ENCODE measurements around the gene ACSF2. TPM values are rescaled to one million over a fixed set of nuclear protein-coding genes. Genes with fewer than 3 reads are reported as not detected.

Gene ACSF2
- total RNA-seq, 1 experiment from 2014 or later: 12.2 TPM

DNA sequence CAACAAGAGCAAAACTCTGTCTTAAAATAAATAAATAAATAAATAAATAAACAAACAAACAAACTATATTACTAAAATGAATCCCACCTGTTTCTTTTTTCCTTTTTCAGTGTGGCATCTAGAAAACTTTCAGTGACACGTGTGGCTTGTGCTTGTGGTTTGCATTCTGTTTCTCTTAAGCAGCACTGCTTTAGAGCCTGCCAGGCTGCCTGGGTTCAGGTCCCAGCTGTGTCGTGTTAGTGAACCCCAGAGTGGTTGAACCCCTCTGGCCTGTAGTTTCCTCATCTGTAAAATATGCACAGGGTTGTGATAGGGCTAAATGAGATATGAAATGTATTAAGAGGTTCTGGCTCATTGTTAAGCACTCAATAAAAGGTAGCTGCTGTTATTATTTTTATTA is 94.5 kb downstream of the ACSF2 start:
- no peak overlapping the region for H3K4me2 ChIP-seq (ENCODE audit: insufficient read depth, insufficient read length, low read length)
- no peak for DNase-seq
- H2BK5ac ChIP-seq (ENCODE audit: insufficient read length, low read length): no peak overlapping the region
- H3K27ac ChIP-seq (ENCODE audit: insufficient read length, low read depth, low read length): no peak overlapping the region
- H3K14ac ChIP-seq (ENCODE audit: insufficient read depth, low read length): no peak overlapping the region
- H2AFZ ChIP-seq (ENCODE audit: low read length): no peak overlapping the region
- Mint-ChIP-seq H3K27me3 (ENCODE audit: low read depth) (peaks cover 6% of the 10 kb centered on the region; the same call in 1 of the 2 replicates), H3K4me1 (peaks cover 4 to 8% of the 10 kb centered on the region in 2 experiments; a peak in 2 of 4 replicates), H3K4me3 (no peak overlapping the region), H3K9me3 (no peaks in the 10 kb centered on the region), H3K27ac (no peak overlapping the region; a peak in 1 of 7 replicates), H3K36me3 (ENCODE audit: insufficient read depth in 1 of 3, low read depth in 3 of 3) (no peaks in the 10 kb centered on the region)
- H3K79me2 ChIP-seq (ENCODE audit: insufficient read depth, low read length): no peaks in the 10 kb centered on the region
- H4K5ac ChIP-seq (ENCODE audit: insufficient read length, low read depth, low read length): no peak overlapping the region
- H3K4me1 ChIP-seq (ENCODE audit: insufficient read depth, low read length): no peaks in the 10 kb centered on the region
- H3K4ac ChIP-seq (ENCODE audit: low read depth, low read length): no peak overlapping the region
- no CpG with 5 or more reads among the region's 2 CpGs for WGBS (ENCODE audit: extremely low coverage, insufficient read length, low lambda C conversion rate)
- H4K8ac ChIP-seq (replicated peaks; ENCODE audit: insufficient read length, low read depth, low read length): no peak overlapping the region
- H4K91ac ChIP-seq (ENCODE audit: insufficient read length, low read depth, low read length): no peak overlapping the region
- H3K9me3 ChIP-seq (ENCODE audit: control insufficient read depth, low read depth, low read length): no peaks in the 10 kb centered on the region
- H3K9ac ChIP-seq (ENCODE audit: extremely low read depth, insufficient read length, low read length): no peak overlapping the region
- H3T11ph ChIP-seq (ENCODE audit: low read length): no peak overlapping the region
- TF ChIP-seq, protein P1, sequence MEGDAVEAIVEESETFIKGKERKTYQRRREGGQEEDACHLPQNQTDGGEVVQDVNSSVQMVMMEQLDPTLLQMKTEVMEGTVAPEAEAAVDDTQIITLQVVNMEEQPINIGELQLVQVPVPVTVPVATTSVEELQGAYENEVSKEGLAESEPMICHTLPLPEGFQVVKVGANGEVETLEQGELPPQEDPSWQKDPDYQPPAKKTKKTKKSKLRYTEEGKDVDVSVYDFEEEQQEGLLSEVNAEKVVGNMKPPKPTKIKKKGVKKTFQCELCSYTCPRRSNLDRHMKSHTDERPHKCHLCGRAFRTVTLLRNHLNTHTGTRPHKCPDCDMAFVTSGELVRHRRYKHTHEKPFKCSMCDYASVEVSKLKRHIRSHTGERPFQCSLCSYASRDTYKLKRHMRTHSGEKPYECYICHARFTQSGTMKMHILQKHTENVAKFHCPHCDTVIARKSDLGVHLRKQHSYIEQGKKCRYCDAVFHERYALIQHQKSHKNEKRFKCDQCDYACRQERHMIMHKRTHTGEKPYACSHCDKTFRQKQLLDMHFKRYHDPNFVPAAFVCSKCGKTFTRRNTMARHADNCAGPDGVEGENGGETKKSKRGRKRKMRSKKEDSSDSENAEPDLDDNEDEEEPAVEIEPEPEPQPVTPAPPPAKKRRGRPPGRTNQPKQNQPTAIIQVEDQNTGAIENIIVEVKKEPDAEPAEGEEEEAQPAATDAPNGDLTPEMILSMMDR (conservative IDR thresholded peaks at IDR 0.05): no peak
- H2BK20ac ChIP-seq (ENCODE audit: low read depth, low read length, poor library complexity, severe bottlenecking): no peak overlapping the region
- H3K79me1 ChIP-seq (ENCODE audit: insufficient read depth, low read depth, low read length, poor library complexity, severe bottlenecking): no peaks in the 10 kb centered on the region
- no peak overlapping the region for H3K23ac ChIP-seq (ENCODE audit: insufficient read length, low read depth, low read length)
- no peaks in the 10 kb centered on the region for H3K27me3 ChIP-seq (ENCODE audit: insufficient read depth, low read length)
- no peak overlapping the region for H2BK15ac ChIP-seq (ENCODE audit: low read depth, low read length)
- no peak overlapping the region for H3K18ac ChIP-seq (ENCODE audit: insufficient read length, low read depth, low read length)
- no peak overlapping the region for H3K56ac ChIP-seq (ENCODE audit: insufficient read length, low read depth, low read length)
- H4K20me1 ChIP-seq (ENCODE audit: control insufficient read depth, insufficient read depth, insufficient read length): no peaks in the 10 kb centered on the region
- H2BK12ac ChIP-seq (ENCODE audit: insufficient read length, low read depth, low read length): no peak overlapping the region
- H2AK5ac ChIP-seq (ENCODE audit: insufficient read length, low read length): no peak overlapping the region
- H3K23me2 ChIP-seq (ENCODE audit: insufficient read length, low read depth, low read length, poor library complexity, severe bottlenecking): no peaks in the 10 kb centered on the region
- H2BK120ac ChIP-seq (ENCODE audit: low read depth, low read length, poor library complexity, severe bottlenecking): no peak overlapping the region
